ENCODE data around the gene ADAP1.

- TF ChIP-seq CTCF (conservative IDR thresholded peaks at IDR 0.05; ENCODE audit: low read length) (no peak), EZH2phosphoT487 (IDR thresholded peaks at IDR 0.05; ENCODE audit: borderline replicate concordance, low read depth, low read length) (no peak)
These were observed 67.6 kb downstream of the ADAP1 start for GRCh38 chr7:886626-887487.

Measured in OCI-LY7 (cell line).